B cell (primary cell): ENCODE measurements around the gene SETD6. TPM values are rescaled to one million over a fixed set of nuclear protein-coding genes. Genes with fewer than 3 reads are reported as not detected.

Source experiments
- ATAC-seq: fragments of 200-7000 bp; cut with Tn5 transposase; one replicate; pipeline ENCODE4 v1.10.0; 2021; ENCODE audit warnings: low read depth, mild to moderate bottlenecking, moderate number of reproducible peaks, moderate library complexity
- CTCF ChIA-PET: fragments of 350-600 bp; sonication (Branson Sonifier 250); formaldehyde crosslinking; loops from one replicate; lab custom pipeline; 2021; ENCODE audit warnings: antibody characterized with exemption, inconsistent platforms; lab: Charles Lee
- POLR2A ChIA-PET: fragments of 350-600 bp; sonication (Branson Sonifier 250); formaldehyde crosslinking; loops from one replicate; lab custom pipeline; 2021; ENCODE audit warnings: antibody characterized with exemption; lab: Charles Lee
- DNase-seq: peaks from one replicate; pipeline ENCODE4 v3.0.0; 2013
- H2AFZ ChIP-seq: 2 replicates; pipeline ENCODE4 v1.6.1; 2012; ENCODE audit warnings: mild to moderate bottlenecking, low read depth, low read length; ENCODE audit not compliant: insufficient read depth, poor library complexity, severe bottlenecking
- H3K27ac ChIP-seq, 2 donors: 1 replicate in 1 of 2; 2 replicates in 1 of 2; pipeline ENCODE4 v1.5.1; 2012 to 2013; ENCODE audit warnings: low read length in 2 of 2, mild to moderate bottlenecking in 2 of 2, moderate library complexity in 1 of 2
- H3K27me3 ChIP-seq, 4 experiments: fragments of 200-600 bp in 1 of 4; sonication (generic) in 1 of 4; replicated peaks in 1 of 4; 1 replicate in 2 of 4; 2 replicates in 2 of 4; pipeline versions ENCODE4 v1.6.1 to v1.7.0; 2013 to 2016; ENCODE audit warnings: low read length in 3 of 4, mild to moderate bottlenecking in 2 of 4, mixed read lengths in 1 of 4, moderate library complexity in 1 of 4; ENCODE audit not compliant: insufficient read depth in 4 of 4, control insufficient read depth in 3 of 4; ENCODE audit errors: control extremely low read depth in 1 of 4
- H3K36me3 ChIP-seq, 2 experiments: replicated peaks in 1 of 2; 1 replicate in 1 of 2; 2 replicates in 1 of 2; pipeline versions ENCODE4 v1.6.1 to v1.7.1; 2013; ENCODE audit warnings: low read length in 1 of 2; ENCODE audit not compliant: insufficient read depth in 2 of 2, control insufficient read depth in 1 of 2; ENCODE audit errors: control extremely low read depth in 1 of 2, extremely low read depth in 1 of 2
- H3K4me1 ChIP-seq, 2 donors: fragments of 200-600 bp in 1 of 2; sonication (generic) in 1 of 2; 1 replicate in 1 of 2; 2 replicates in 1 of 2; pipeline versions ENCODE4 v1.5.1 to v1.6.1; 2013 to 2017; ENCODE audit warnings: low read length in 2 of 2; ENCODE audit not compliant: control insufficient read depth in 2 of 2, insufficient read depth in 2 of 2
- H3K4me2 ChIP-seq: replicated peaks from 2 replicates; pipeline ENCODE3; 2012; ENCODE audit warnings: mild to moderate bottlenecking, low read depth, low read length; ENCODE audit not compliant: poor library complexity, severe bottlenecking
- H3K4me3 ChIP-seq, 5 experiments: fragments of 200-600 bp in 1 of 5; sonication (generic) in 1 of 5; 1 replicate in 3 of 5; 2 replicates in 2 of 5; pipeline versions ENCODE4 v1.5.1 to v1.7.0; 2011 to 2016; ENCODE audit warnings: low read length in 4 of 5, mild to moderate bottlenecking in 4 of 5, low read depth in 2 of 5, control low read depth in 1 of 5, moderate library complexity in 1 of 5; ENCODE audit not compliant: insufficient read depth in 1 of 5; ENCODE audit errors: control extremely low read depth in 1 of 5, extremely low read depth in 1 of 5
- H3K79me2 ChIP-seq: fragments of 200-600 bp; sonication (generic); one replicate; pipeline ENCODE4 v1.6.0; 2016; ENCODE audit warnings: low read length; ENCODE audit not compliant: control insufficient read depth, insufficient read depth
- H3K9ac ChIP-seq: fragments of 200-600 bp; sonication (generic); 2 replicates; pipeline ENCODE4 v1.6.1; 2017; ENCODE audit warnings: mild to moderate bottlenecking, low read length, moderate library complexity
- H3K9me3 ChIP-seq, 3 donors: one replicate each; pipeline versions ENCODE4 v1.6.1 to v1.7.1; 2013; ENCODE audit warnings: low read length in 2 of 3; ENCODE audit not compliant: control insufficient read depth in 2 of 3, insufficient read depth in 1 of 3; ENCODE audit errors: control extremely low read depth in 1 of 3
- H4K20me1 ChIP-seq: 2 replicates; pipeline ENCODE4 v1.6.0; 2012; ENCODE audit warnings: mild to moderate bottlenecking, low read length; ENCODE audit not compliant: insufficient read depth, control insufficient read depth, poor library complexity, severe bottlenecking
- H3K27ac Mint-ChIP-seq: one replicate; pipeline ENCODE4 v1.8.0; 2021; ENCODE audit warnings: mixed read lengths
- H3K27me3 Mint-ChIP-seq: one replicate; pipeline ENCODE4 v1.8.0; 2021; ENCODE audit warnings: mixed read lengths
- H3K4me1 Mint-ChIP-seq: one replicate; pipeline ENCODE4 v1.8.0; 2021; ENCODE audit warnings: mixed read lengths
- H3K4me3 Mint-ChIP-seq: one replicate; pipeline ENCODE4 v1.8.0; 2021; ENCODE audit warnings: mixed read lengths
- H3K9me3 Mint-ChIP-seq: one replicate; pipeline ENCODE4 v1.8.0; 2022; ENCODE audit warnings: mixed read lengths; ENCODE audit not compliant: insufficient read depth
- EZH2 ChIP-seq: IDR thresholded peaks from 2 replicates; pipeline ENCODE4 v1.6.1; 2012; ENCODE audit warnings: borderline replicate concordance, low read depth, mild to moderate bottlenecking, moderate library complexity, low read length; ENCODE audit not compliant: insufficient read depth, poor library complexity, severe bottlenecking
- whole genome bisulfite sequencing: methylation state at CpG from one replicate; pipeline ENCODE4 v1.1.5; 2013; ENCODE audit warnings: missing lambda C conversion rate; ENCODE audit not compliant: insufficient coverage; 5-methylcytosine and 5-hydroxymethylcytosine counted together
- intact Hi-C: fragments of 100-400 bp; cut with micrococcal nuclease; formaldehyde crosslinking; loops from one replicate; pipeline ENCODE4 v1.10.0; 2022
- polyA plus RNA-seq: library from polyadenylated mRNA; depleted of rRNA; stranded (reverse); fragments of >200 nt; gene quantifications from 2 replicates; pipeline ENCODE4 v1.2.3, GENCODE V29; 2012
- total RNA-seq, 2 donors: library from RNA; stranded (reverse); fragments of 120-200 nt in 1 of 2; gene quantifications; 1 replicate in 1 of 2; 2 replicates in 1 of 2; pipeline versions ENCODE4 v1.2.3 to v1.2.4, GENCODE V29; 2013 to 2022
- TF ChIP-seq, protein P1 (sequence below): fragments of 200-600 bp; IDR thresholded peaks from one replicate; pipeline ENCODE4 v1.8.0; 2022; ENCODE audit warnings: antibody characterized with exemption, mild to moderate bottlenecking

Gene SETD6
- total and polyA plus RNA-seq, 2 donors (not counting 1 experiment from before 2014, with no cell fraction given): 24.2 to 37.4 TPM

DNA sequence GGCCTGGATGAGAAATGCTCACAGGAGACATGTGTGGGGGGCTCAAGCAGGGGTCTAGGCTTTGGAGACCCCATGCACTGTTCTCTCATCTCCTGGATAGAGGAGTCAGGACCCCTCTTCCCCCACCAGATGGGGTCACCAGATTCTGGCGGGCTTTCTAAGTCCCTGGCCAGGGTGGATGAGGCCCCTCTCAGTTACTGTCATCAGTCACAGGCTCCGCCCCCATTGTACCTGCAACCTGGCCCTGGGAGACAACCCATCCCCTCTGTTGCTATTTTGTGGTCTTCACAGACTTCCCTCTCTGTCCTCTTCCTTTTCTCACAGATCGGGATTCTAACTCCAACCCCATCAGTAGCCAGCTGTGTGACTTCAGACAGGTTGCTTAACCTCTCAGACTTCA, 48.9 kb upstream of the SETD6 start:
- H3K4me1 ChIP-seq: peaks cover 12 to 14% of the 10 kb centered on the region in 2 donors
- no peaks in the 10 kb centered on the region for H4K20me1 ChIP-seq
- TF ChIP-seq, protein P1, sequence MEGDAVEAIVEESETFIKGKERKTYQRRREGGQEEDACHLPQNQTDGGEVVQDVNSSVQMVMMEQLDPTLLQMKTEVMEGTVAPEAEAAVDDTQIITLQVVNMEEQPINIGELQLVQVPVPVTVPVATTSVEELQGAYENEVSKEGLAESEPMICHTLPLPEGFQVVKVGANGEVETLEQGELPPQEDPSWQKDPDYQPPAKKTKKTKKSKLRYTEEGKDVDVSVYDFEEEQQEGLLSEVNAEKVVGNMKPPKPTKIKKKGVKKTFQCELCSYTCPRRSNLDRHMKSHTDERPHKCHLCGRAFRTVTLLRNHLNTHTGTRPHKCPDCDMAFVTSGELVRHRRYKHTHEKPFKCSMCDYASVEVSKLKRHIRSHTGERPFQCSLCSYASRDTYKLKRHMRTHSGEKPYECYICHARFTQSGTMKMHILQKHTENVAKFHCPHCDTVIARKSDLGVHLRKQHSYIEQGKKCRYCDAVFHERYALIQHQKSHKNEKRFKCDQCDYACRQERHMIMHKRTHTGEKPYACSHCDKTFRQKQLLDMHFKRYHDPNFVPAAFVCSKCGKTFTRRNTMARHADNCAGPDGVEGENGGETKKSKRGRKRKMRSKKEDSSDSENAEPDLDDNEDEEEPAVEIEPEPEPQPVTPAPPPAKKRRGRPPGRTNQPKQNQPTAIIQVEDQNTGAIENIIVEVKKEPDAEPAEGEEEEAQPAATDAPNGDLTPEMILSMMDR: no peak
- no peak for TF ChIP-seq EZH2
- H3K4me2 ChIP-seq: no peak overlapping the region
- Mint-ChIP-seq H3K4me1 (peaks cover 11% of the 10 kb centered on the region), H3K27ac (no peak overlapping the region), H3K9me3 (no peaks in the 10 kb centered on the region), H3K27me3 (peaks cover 48% of the 10 kb centered on the region), H3K4me3 (peak overlapping the region; percentile 35)
- H2AFZ ChIP-seq: no peak overlapping the region
- CTCF ChIA-PET: no interaction called here
- H3K9ac ChIP-seq: no peak overlapping the region
- intact Hi-C loops: no loop called here
- no peaks in the 10 kb centered on the region for H3K36me3 ChIP-seq
- 79% methylated on average over 2 of the region's 3 CpGs for WGBS
- no peaks in the 10 kb centered on the region for H3K79me2 ChIP-seq
- POLR2A ChIA-PET: no interaction called here
- H3K4me3 ChIP-seq: no peak overlapping the region
- no peak for DNase-seq
- no peaks in the 10 kb centered on the region for H3K9me3 ChIP-seq
- H3K27ac ChIP-seq: no peak overlapping the region
- peaks cover 0 to 43% (median 14%) of the 10 kb centered on the region in 4 experiments for H3K27me3 ChIP-seq
- ATAC-seq: no peak

DNA sequence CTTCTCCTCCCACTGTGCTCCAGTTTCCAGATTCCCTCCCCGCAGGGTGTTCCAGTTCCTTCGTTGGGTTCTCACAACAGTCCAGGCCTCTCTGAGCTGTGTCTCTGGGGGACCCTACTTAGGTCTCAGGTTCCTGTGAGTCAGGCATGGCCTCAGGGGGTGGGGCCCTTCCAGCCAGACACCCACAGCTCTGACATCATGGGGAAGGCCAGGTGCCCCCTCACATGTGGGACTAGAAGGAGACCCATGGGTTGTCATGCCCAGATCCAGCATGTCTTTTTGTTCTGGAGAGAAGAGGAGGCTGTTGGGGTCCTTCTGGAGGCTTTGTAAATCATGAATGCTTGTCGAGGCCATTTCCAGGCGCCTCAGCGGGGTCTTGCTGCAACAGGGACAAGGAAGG, 47.4 kb upstream of the SETD6 start:
- Histone ChIP-seq H3K4me3 (no peak overlapping the region), H3K9me3 (no peaks in the 10 kb centered on the region), H3K4me2 (no peak overlapping the region), H2AFZ (no peak overlapping the region), H3K27me3 (peaks cover 0 to 37% (median 11%) of the 10 kb centered on the region in 4 experiments), H3K79me2 (no peaks in the 10 kb centered on the region), H3K36me3 (no peaks in the 10 kb centered on the region), H4K20me1 (no peaks in the 10 kb centered on the region), H3K4me1 (peaks cover 11 to 14% of the 10 kb centered on the region in 2 donors), H3K9ac (no peak overlapping the region), H3K27ac (no peak overlapping the region)
- TF ChIP-seq EZH2: no peak
- TF ChIP-seq, protein P1: no peak
- 90% methylated on average over 5 of the region's 5 CpGs for WGBS
- POLR2A ChIA-PET: no interaction called here
- no peak for ATAC-seq
- Mint-ChIP-seq H3K4me1 (peaks cover 11% of the 10 kb centered on the region), H3K4me3 (no peak overlapping the region), H3K27ac (no peak overlapping the region), H3K9me3 (no peaks in the 10 kb centered on the region), H3K27me3 (peaks cover 44% of the 10 kb centered on the region)
- intact Hi-C loops: no loop called here
- CTCF ChIA-PET: no interaction called here
- DNase-seq: no peak
